ENCODE measurements around the gene TRPC4AP. TPM values are rescaled to one million over a fixed set of nuclear protein-coding genes. Genes with fewer than 3 reads are reported as not detected.
"Not testable (repeated sequence)": the region's sequence is repeated elsewhere in the genome, so short reads cannot be mapped to it uniquely, and the experiment has no call there.

Gene TRPC4AP
- total RNA-seq, 1 donor from 2014 or later, result 45.9 TPM

GRCh38 chr20:35055445-35056276 lies 36.9 kb downstream of the TRPC4AP start:
- DNase-seq, result no peak

DNA sequence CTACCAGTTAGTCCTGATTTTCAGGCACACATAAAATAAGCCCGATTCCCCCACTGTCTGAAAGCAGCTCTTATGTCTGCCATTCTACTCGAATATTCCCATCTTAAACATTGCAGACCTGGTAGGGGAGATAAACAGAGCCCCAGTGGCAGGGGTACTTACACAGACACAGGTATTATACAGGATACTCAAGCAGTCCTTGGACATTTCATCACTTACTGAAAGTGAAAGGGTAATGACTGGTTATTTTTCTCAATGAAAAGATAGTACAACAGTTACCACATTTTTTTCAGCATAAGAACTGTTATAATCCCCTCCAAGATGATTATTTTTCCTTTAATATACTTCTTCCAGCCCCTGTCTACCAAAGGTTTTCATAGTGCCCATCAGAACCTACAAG lies 37.8 kb downstream of the TRPC4AP start:
- no peak for DNase-seq

DNA sequence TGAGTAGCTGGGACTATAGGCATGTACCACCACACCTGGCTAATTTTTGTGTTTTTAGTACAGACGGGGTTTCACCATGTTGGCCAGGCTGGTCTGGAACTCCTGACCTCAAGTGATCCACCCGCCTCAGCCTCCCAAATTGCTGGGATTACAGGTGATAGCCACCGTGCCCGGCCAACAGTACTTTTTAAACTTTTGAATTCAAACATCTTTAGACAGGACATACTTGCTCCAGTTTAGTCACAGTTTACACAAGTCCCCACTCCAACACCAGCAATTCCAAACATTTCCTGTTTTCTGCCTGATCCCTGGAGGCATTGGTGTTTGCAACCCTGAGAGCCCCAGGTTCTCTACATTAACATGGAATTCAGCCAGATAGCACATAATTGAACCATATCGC lies 40.0 kb downstream of the TRPC4AP start:
- not testable (repeated sequence) for DNase-seq

DNA sequence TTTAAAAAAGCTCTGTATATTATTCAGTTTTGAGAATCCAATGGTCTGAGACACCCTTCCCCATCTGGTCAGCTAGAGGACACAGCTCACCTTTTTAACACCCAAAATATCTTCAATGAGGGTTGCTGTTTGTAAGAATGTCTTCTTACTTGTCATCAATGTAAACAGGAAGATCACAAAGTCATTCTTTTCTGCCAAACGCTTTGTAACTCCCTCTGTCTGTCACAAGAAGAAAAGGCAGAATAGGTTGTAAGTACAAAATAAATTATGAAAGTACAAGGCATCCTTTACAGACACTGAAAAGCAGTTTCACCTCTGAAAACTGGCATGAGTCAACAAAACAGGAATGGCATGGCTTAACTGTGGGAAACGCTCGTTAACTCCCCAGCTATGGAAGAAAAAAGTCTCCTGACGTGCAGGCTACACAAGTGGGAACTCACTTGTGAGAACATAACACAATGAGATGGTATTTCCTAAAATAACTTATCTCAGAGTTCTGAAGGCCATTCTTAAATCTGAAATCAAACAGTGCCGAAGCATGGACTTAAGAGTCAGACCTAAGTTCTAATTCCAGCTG lies 42.7 kb downstream of the TRPC4AP start:
- DNase-seq, result no peak

GRCh38 chr20:35048739-35049138 lies 43.9 kb downstream of the TRPC4AP start:
- peak; percentile 68 for DNase-seq

GRCh38 chr20:35042268-35042667 lies 50.3 kb downstream of the TRPC4AP start:
- no peak for DNase-seq

GRCh38 chr20:35040646-35041045 lies 52.0 kb downstream of the TRPC4AP start:
- DNase-seq, result no peak

DNA sequence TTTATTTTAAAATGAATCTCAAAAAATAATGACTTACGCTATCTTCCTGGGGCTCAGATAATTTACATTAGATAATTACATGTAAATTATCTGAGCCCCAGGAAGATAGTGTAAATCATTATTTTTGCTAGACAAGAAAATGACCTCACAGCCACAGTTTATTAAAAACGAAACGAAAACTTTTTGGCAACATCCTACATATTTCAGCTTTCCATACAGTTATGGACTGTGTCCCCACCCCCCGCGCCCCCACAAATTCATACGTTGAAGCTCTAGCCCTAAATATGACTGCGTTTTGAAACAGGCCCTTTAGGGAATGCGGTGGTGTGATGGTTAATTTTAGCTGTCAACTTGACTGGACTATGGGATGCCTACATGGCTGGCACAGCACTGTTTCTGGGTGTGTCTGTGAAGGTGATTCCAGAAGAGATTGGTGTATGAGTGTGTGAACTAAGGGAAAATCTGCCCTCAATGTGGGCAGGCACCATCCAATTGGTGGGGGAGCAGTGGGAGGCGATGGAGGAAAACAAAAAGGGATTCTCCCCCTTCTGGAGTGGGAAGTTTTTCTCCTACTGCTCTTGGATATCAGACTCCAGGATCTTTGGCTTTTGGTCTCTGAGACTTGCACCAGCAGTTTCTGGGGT lies 52.6 kb downstream of the TRPC4AP start:
- DNase-seq, result no peak

DNA sequence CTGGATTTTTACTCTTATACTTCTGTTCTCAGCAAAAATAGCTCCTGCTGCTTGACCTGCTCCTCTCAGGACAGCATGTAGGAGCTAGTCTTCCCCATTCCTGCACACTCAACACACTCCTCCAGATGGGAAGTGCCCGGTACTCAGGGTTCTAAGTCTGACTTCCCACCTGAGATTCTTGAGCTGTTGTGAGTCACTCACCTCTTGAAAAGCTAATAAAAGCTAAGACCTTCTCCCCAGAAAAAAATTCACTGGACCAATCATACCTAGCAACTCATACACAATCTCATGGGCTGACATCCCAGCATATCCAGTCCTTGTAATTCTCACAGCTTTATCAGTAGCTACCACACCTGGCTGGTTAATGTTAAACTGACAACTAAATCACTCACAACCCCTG lies 53.5 kb downstream of the TRPC4AP start:
- DNase-seq, result no peak

DNA sequence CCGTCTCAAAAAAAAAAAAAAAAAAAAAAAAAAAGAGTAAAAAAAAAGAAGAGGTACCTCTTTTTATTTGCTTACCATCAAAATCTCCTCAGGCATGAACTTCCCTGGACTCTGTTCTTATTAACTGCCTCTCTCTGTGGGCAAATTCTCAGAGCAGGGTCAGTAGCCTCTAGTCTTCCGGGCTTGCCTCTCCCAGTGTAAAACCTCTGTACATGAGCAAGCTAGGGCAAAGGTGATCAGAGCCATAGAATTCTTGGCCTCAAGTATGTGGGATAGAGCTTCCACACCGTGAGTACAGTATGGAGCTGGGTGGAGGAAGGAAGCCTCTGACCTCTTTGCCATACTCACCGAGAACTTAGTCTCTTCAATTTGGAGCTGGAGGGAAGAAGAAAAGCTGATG lies 58.5 kb downstream of the TRPC4AP start:
- DNase-seq, result no peak

DNA sequence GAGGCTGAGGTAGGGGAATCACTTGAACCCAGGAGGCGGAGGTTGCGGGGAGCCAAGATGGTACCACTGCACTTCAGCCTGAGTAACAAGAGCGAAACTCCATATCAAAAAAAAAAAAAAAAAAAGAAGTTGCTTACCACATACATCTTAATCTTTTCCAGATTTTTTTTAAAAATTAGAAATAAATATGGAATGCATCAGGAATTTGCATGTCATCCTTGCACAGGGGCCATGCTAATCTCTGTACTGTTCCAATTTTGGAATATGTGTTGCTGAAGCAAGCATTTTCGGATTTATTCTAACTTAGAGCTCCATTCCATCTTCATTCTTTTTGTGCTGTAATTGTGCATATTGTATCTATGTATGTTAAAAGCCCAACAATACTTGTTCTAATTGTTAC lies 62.5 kb downstream of the TRPC4AP start:
- no peak for DNase-seq

- DNase-seq, result no peak
These were observed 65.3 kb downstream of the TRPC4AP start for GRCh38 chr20:35027301-35027700.

GRCh38 chr20:35025116-35025515 lies 67.5 kb downstream of the TRPC4AP start:
- no peak for DNase-seq

DNA sequence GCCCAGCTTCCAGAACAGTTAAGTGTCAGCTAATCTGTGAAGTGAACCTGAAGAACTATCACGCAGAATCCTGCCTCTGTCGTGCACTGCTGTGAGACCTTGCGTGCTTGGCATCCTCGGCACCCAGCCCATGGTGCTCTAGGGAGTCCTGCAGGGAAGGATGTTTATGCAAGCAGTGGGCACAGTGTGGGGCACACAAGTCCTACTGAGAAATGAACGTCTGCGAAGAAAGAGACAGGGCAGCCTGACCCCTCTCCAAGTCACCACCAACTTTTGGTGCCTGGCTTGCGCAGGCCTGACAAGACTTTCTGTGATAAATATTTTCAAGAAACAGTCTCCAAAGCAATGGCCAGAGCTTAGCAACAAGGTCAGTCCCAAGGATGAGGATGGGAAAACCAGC lies 69.0 kb downstream of the TRPC4AP start:
- DNase-seq, result no peak

- DNase-seq, result no peak
These were observed 70.8 kb downstream of the TRPC4AP start for GRCh38 chr20:35021831-35022230.

- no peak for DNase-seq
These were observed 71.5 kb downstream of the TRPC4AP start for GRCh38 chr20:35021063-35021462.

- no peak for DNase-seq
These were observed 72.3 kb downstream of the TRPC4AP start for GRCh38 chr20:35020108-35020928.

DNA sequence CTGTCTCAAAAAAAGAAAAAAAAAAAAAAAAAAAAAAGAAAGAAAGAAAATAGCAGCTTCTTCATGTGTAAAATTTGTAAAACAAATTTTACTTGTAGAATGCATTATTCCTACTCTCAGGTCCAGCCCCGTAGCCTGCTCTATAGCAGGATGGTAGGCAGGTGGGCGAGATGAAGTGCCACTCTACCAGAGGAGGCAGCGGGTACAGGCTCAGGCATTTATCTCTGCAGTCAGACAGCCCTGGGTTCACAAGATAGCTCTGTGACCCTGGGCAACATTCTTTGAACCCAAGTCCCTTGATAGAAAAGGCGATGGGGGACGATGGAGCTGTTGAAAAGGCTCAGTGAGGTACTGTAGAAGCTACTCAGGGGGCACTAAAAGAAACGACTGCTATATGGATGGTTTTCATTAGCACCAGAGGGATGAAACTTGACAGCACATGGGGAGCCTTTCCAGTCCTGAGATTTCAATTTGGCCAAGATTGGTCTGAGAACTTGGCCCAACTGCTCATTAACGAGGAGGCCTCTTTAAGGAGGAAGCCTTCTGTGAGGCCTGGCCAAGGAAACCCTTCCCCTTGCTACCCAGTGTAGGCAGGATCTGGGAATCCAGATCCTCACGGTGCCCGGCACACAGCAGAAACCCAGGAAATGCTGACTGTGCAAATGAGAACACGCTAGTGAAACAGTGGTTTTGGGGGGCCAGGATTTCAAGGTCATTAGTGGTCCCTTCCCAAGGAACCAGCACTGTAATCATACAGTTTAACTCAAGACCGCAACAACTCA lies 73.8 kb downstream of the TRPC4AP start:
- DNase-seq, result no peak

DNA sequence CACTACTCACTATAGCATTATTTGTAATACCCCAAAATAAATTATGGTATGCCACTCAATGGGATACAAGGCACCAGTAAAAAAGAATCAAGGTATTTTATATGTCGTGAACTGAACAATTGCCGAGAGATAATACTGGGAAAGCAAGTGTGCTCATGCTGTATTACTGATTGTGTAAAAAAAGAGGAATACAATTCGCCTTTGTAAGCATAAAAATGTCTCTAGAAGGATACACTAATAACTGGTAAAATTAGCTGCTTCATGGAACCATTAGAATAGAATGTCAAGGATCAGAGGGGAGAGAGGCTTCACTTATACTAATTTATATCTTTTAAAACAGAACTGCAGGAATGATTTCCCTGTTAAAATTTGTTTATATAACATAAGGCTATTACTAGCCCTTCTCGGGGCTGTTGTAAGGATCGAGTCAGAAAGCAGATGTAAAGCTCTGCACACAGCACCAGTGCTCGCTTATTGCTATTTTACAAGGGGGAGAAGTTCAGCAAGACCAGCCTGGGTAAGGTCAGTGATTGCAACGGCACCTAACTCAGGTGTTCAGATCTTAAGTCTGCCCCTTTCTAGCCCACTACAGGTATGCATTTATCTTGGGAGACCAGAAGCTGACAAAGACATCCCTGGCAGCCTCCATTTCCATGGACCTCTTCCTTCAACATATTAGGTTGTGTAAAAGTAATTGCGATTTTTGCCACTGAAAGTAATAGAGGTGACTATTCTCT lies 75.3 kb downstream of the TRPC4AP start:
- DNase-seq, result no peak

GRCh38 chr20:35015863-35016193 lies 76.8 kb downstream of the TRPC4AP start:
- no peak for DNase-seq

GRCh38 chr20:35014537-35014936 lies 78.1 kb downstream of the TRPC4AP start:
- no peak for DNase-seq

All from occipital lobe (tissue), 2 donors.